GM19240 (cell line): ENCODE data around the gene SPEN.

ENCODE experiments used
- DNase-seq: peaks from one replicate; pipeline ENCODE4 v3.0.0; 2011; ENCODE audit warnings: low spot score; ENCODE audit not compliant: insufficient read length

SPEN gene

GRCh38 chr1:15958793-15959192, 111.3 kb downstream of the SPEN start:
- no peak for DNase-seq

DNA sequence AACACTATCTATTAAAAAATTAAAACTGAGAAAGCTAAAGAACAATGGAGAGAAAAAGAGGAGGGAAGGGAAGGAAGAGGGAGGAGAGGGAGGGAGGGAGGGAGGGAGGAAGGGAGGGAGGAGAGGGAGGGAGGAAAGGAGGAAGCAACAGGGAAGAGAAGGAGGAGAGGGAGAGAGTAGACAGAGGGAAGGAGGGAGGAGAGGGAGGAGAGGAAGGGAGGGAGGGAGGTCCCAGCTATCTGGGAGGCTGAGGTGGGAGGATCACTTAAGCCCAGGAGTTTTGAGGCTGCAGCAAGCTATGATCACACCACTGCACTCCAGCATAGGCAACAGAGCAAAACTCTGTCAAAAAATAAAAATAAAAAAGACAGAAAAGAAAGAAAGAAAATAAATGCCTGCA, 111.9 kb downstream of the SPEN start:
- no peak for DNase-seq

GRCh38 chr1:15959827-15960446, 112.4 kb downstream of the SPEN start:
- no peak for DNase-seq

DNA sequence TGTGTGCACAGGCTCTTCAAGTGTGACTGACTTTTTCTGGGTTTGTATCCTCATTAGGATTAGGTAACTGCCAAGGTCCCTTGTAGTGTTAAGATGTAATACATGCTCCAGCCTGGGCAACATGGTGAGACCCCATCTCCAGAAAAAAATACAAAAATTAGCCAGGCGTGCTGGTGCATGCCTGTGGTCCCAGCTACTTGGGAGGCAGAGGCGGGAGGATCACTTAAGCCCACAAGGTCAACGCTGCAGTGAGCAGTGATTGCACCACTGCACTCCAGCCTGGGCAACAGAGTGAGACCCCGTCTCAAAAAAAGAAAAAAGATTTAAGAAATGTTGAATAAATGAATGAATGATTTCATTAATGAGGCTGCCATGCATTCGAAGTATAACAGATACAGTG, 113.3 kb downstream of the SPEN start:
- DNase-seq = no peak

DNA sequence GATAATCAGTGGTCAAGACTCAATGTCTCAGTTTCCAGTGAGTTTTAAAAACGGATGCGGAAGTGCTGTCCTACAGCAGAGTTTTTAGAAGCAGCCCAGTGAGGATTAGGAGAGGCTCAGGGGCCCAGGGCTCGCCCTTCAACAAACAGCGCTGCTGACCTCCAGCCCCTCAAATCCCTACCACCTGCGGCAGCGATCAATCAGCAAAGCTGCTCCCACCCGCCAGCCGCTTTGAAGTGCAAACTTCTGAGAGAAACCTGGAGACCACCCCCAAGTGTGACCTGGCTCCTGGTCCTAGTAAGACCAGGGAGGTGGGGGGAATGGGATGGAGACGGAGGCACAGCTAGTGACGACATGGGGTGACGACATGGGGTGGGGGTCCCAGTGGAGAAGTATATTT, 114.0 kb downstream of the SPEN start:
- DNase-seq = no peak

DNA sequence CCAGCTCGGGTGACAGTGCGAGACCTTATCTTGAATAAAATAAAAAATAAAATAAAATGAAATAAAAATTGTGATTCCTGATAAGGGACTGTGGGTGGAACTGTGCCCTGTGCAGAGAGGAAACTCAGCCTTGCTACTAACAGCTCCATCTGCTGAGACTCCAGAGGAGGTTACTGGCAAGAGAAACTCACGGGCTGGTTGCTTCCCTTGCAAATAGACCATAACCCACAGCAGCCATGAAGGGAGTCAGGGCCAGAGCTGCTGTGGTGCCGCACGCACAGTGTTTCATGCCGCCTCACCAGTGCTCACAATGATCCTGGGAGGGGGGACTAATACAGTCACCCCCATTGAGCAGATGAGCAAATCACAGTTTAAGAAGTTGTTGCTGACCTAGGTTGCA, 114.7 kb downstream of the SPEN start:
- DNase-seq = no peak

DNA sequence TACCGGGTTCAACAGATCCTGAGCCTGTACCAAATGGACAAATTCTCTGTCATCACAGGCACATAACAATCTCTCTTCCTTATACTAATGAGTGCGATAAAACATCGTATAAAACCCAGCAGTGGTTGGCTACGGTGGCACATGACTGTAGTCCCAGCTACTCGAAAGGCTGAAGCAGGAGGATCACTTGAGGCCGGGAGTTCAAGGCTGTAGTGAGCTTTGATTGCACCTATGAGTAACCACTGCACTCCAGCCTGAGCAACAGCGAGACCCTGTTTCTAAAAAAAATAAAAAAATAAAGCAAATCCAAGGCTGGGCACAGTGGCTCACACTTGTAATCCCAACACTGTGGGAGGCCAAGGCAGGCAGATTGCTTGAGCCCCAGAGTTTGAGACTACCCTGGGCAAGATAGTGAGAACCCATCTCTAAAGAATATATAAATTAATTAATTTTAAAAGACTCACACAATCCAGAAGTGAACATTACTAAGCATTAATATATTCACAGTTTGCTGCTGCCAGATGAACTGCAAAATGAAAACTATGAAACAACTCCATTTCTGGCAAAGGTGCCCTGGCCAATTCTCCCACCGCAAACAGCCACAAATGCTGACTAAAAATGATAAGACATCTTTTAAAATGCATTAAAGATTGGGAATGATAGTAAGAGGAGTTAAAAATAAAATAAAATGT, 115.3 kb downstream of the SPEN start:
- DNase-seq = no peak

DNA sequence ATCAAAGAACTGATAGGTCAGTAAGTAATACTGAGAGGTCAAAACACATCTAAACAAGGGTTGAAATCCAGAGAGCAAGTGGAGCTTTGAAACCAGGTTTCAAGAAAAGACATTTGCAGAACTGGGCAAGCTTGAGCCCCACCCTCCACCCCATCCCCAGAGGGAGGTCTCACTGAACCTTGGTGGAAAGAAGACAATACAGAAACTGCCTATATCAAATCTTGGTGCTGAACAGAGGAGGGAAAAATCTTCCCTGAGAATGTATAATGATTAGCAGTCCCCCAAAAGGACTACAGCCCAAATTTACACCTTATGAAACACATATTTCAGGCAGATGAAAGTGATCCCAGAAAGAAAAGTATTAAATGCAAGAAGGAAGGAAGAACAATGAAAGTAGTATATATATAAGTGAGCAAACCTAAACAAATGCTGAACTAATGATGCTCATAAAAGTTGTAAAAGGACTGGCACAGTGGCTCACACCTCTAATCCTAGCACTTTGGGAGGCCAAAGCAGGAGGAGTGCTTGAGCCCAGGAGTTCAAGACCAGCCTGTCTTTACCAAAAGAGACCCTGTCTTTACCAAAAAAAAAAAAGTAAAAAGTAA, 116.0 kb downstream of the SPEN start:
- no peak for DNase-seq

- DNase-seq = no peak
Measured at GRCh38 chr1:15963968-15964648, 116.6 kb downstream of the SPEN start.

- no peak for DNase-seq
Measured at GRCh38 chr1:15965228-15965767, 117.8 kb downstream of the SPEN start.

- DNase-seq = peak; percentile 67
Measured at GRCh38 chr1:15966081-15966955, 118.8 kb downstream of the SPEN start.

- no peak for DNase-seq
Measured at GRCh38 chr1:15966956-15967344, 119.4 kb downstream of the SPEN start.

- no peak for DNase-seq
Measured at GRCh38 chr1:15968172-15968571, 120.7 kb downstream of the SPEN start.

DNA sequence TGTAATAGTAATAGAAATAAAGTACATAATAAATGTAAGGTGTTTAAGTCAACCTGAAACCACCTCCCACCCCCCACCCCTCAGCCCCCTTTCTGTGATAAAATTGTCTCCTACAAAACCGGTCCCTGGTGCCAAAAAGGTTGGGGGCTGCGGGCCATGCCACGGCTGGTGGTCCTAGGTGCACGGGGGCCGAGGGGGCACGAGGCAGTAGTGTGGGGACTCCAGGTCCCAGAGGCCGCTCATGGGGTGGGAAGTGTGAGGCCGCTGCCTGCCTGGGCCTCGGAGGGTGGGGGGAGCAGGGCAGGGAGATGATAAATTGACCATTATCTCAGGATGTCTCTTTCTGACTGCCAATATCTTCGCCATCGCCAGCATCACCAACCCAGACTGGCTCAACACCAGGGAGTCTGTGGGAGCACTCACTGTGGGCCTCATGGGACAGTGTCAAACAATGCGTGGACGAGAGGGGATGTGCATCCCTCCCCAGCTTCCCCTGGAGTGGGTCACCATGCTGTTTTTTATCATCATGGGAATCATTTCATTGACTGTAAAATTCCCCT, 121.9 kb downstream of the SPEN start:
- DNase-seq = no peak

DNA sequence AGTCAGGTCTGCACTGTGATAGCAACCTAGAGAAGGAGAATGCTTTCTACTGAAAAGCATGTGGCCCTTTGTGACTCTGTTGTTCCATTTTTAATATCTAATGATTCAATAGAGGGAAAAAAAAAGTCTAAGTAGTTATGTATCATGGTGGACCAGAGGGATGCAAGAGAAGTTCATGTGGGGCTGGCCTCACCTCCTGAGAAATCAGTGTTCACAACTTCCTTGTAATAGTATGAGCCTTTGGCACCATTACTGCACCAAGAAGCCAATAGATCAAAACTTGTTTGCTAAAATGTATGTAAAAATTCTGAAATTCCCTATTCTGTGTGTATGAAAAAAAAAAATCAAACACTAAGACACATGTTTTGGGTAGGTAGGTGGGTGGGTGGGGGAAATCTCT, 123.4 kb downstream of the SPEN start:
- no peak for DNase-seq

DNA sequence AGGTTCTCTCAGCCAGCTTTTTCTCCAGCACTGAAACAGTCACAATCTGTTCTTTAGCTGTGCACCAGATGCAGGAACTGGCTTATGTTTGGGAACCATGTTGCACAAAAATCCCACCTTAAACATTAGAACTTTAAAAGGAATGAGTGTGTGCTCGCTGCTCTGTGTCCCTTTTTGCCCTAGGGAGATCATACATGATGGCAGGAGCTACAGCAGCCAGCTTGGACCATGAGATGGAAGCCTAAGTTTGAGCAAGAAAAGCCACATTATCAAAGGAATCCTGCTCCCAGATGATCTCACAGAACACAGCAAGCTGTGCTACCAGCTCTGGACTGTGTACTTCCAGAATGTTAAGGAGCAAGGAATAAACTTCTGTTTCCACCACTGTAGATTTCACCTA, 124.9 kb downstream of the SPEN start:
- no peak for DNase-seq

DNA sequence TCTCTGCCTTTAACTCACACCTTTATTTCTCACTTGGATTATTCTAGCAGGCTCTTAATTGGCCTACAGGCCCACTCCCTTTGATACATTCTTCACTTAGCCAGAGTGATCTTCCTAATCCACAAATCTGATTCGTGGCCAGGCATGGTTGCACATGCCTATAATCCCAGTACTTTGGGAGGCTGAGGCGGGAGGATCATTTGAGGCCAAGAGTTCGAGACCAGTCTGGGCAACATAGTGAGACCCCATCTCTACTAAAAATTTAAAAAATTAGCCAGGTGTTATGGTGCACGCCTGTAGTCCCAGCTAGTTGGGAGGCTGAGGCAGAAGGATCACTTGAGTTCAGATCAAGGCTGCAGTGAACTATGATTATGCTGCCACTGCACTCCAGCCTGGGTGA, 126.3 kb downstream of the SPEN start:
- no peak for DNase-seq

DNA sequence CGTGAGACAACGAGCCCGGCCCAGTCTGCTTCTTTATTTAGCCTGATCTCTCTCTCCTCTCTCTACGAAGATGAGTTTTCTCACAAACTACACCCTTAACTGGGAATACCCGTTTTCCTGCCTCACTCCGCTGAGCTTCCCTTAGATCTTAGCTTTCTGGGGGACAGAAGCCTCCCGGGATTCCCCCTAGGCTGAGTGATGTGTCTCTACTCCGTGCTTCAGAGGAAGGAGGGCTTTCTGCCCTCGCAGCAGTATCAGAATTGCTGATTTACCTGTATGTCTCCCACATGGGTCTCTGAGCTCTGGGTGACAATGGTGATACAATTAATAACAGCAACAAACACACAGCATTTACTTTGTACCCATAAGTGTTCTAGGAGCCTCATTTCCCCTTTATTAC, 127.3 kb downstream of the SPEN start:
- DNase-seq = peak; percentile 33

GRCh38 chr1:15975358-15975804, 127.9 kb downstream of the SPEN start:
- DNase-seq = peak; percentile 33

GRCh38 chr1:15975805-15976680, 128.5 kb downstream of the SPEN start, which contains the start of gene ZBTB17:
Gene ZBTB17, minus strand, starts transcription at chr1:15976101. Its CDS starts 27,606 bp downstream, at chr1:15948495.
- peak; percentile 90 for DNase-seq
